Measurements from ENCODE around the gene LPCAT1. TPM values are rescaled to one million over a fixed set of nuclear protein-coding genes. Genes with fewer than 3 reads are reported as not detected.
"Not testable (repeated sequence)": the region's sequence is repeated elsewhere in the genome, so short reads cannot be mapped to it uniquely, and the experiment has no call there.

Gene LPCAT1
- total and polyA plus RNA-seq, 8 donors = 5.2 to 229 (median 14.4) TPM

- DNase-seq = peak in 1 of 2 donors; percentile 7
- TF ChIP-seq CTCF (IDR thresholded peaks at IDR 0.05) (no peak), POLR2A (IDR thresholded peaks at IDR 0.05) (no peak), POLR2AphosphoS5 (IDR thresholded peaks at IDR 0.05) (no peak), EP300 (IDR thresholded peaks at IDR 0.05) (no peak)
- Histone ChIP-seq H3K4me3 (no peak overlapping the region), H3K36me3 (no peaks in the 10 kb centered on the region), H3K27ac (peak overlapping the region in 1 of 5 donors; percentile 49), H3K9me3 (no peaks in the 10 kb centered on the region), H3K4me1 (peaks cover 0 to 37% (median 20%) of the 10 kb centered on the region in 4 donors), H3K27me3 (no peaks in the 10 kb centered on the region)
- intact Hi-C loops (cut with DNase I; ENCODE audit: low total_unique reads) = no loop called here
- WGBS, 5 donors = 96 to 100% (median 98%) methylated on average over 2 to 3 of the region's 3 CpGs
Observed at GRCh38 chr5:1540166-1540565, 16.4 kb upstream of the LPCAT1 start.

GRCh38 chr5:1539393-1540161 is 15.8 kb upstream of the LPCAT1 start:
- WGBS, 5 donors = 69 to 83% (median 76%) methylated on average over 6 to 8 of the region's 8 CpGs
- intact Hi-C loops (cut with DNase I; ENCODE audit: low total_unique reads); H3K4me3 ChIP-seq; H3K9me3 ChIP-seq; H3K36me3 ChIP-seq; H3K27me3 ChIP-seq: not testable (repeated sequence)
- H3K27ac ChIP-seq = peak overlapping the region in 1 of 5 donors; percentile 49
- H3K4me1 ChIP-seq = peaks cover 0 to 37% (median 20%) of the 10 kb centered on the region in 4 donors
- peak in 1 of 2 donors; percentile 12 for DNase-seq

- intact Hi-C loops (cut with DNase I; ENCODE audit: low total_unique reads) = no loop called here
- H3K4me3 ChIP-seq = no peak overlapping the region
- H3K9me3 ChIP-seq = no peaks in the 10 kb centered on the region
- peaks cover 0 to 33% (median 20%) of the 10 kb centered on the region in 4 donors for H3K4me1 ChIP-seq
- DNase-seq = no peak
- no peak for TF ChIP-seq POLR2A (IDR thresholded peaks at IDR 0.05)
- no peak for TF ChIP-seq EP300 (IDR thresholded peaks at IDR 0.05)
- no peak for TF ChIP-seq CTCF (IDR thresholded peaks at IDR 0.05)
- TF ChIP-seq POLR2AphosphoS5 (IDR thresholded peaks at IDR 0.05) = no peak
- WGBS, 5 donors = 95 to 97% (median 95%) methylated on average over 13 of the region's 13 CpGs
- no peaks in the 10 kb centered on the region for H3K27me3 ChIP-seq
- H3K27ac ChIP-seq = no peak overlapping the region
- H3K36me3 ChIP-seq = no peaks in the 10 kb centered on the region
Observed at GRCh38 chr5:1538741-1539392, 15.1 kb upstream of the LPCAT1 start.

GRCh38 chr5:1538276-1538675 is 14.5 kb upstream of the LPCAT1 start:
- H3K27ac ChIP-seq = no peak overlapping the region
- peak in 1 of 2 donors; percentile 0 for DNase-seq
- no peak overlapping the region for H3K4me3 ChIP-seq
- whole genome bisulfite sequencing, 5 donors = 90 to 93% (median 91%) methylated on average over 14 of the region's 14 CpGs
- H3K36me3 ChIP-seq = no peaks in the 10 kb centered on the region
- H3K4me1 ChIP-seq = peaks cover 0 to 31% (median 19%) of the 10 kb centered on the region in 4 donors
- no peak for TF ChIP-seq EP300 (IDR thresholded peaks at IDR 0.05)
- no peak for TF ChIP-seq POLR2A (IDR thresholded peaks at IDR 0.05)
- TF ChIP-seq POLR2AphosphoS5 (IDR thresholded peaks at IDR 0.05) = no peak
- no peak for TF ChIP-seq CTCF (IDR thresholded peaks at IDR 0.05)
- no peaks in the 10 kb centered on the region for H3K27me3 ChIP-seq
- intact Hi-C loops (cut with DNase I; ENCODE audit: low total_unique reads) = no loop called here
- H3K9me3 ChIP-seq = no peaks in the 10 kb centered on the region

All from stomach (tissue), 9 donors.